ENCODE results near the gene ABI3BP. TPM values are rescaled to one million over a fixed set of nuclear protein-coding genes. Genes with fewer than 3 reads are reported as not detected.

The ABI3BP gene
- total RNA-seq, 1 experiment from 2014 or later, result 3.1 TPM

GRCh38 chr3:100850701-100851100, 142.5 kb downstream of the ABI3BP start:
- ChIA-PET POLR2A (no interaction called here), CTCF (interaction anchor here (1.2 kb wide), 1 partner anchor 54 kb away, joined by 3 read pairs; no protein-coding TSS in a partner anchor)
- intact Hi-C loops (cut with micrococcal nuclease), result no loop called here
- H3K4me3 Mint-ChIP-seq (ENCODE audit: unreplicated experiment), result no peak overlapping the region
- no peaks in the 10 kb centered on the region for H3K9me3 Mint-ChIP-seq (ENCODE audit: unreplicated experiment)
- no peaks in the 10 kb centered on the region for H3K4me1 Mint-ChIP-seq (ENCODE audit: insufficient read depth, unreplicated experiment)
- no peak for DNase-seq (ENCODE audit: unreplicated experiment)
- no TSS peak for BruUV-seq (replicated peaks)
- no peak for TF ChIP-seq CTCF (IDR thresholded peaks at IDR 0.05; ENCODE audit: unreplicated experiment)
- H3K36me3 Mint-ChIP-seq (ENCODE audit: insufficient read depth, unreplicated experiment), result no peaks in the 10 kb centered on the region
- H3K27ac Mint-ChIP-seq (ENCODE audit: low read depth, unreplicated experiment), result no peak overlapping the region
- H3K27me3 Mint-ChIP-seq (ENCODE audit: insufficient read depth, unreplicated experiment), result no peaks in the 10 kb centered on the region

GRCh38 chr3:100850156-100850555, 143.1 kb downstream of the ABI3BP start:
- TF ChIP-seq CTCF (IDR thresholded peaks at IDR 0.05; ENCODE audit: unreplicated experiment), result no peak
- ChIA-PET CTCF (interaction anchor here (0.8 to 1.2 kb wide), 2 partner anchors 18 to 54 kb away, joined by 3 read pairs; no protein-coding TSS in a partner anchor), POLR2A (interaction anchor here (0.6 kb wide), 1 partner anchor 9 kb away, joined by 3 read pairs; no protein-coding TSS in a partner anchor)
- Mint-ChIP-seq H3K4me1 (ENCODE audit: insufficient read depth, unreplicated experiment) (no peaks in the 10 kb centered on the region), H3K27me3 (ENCODE audit: insufficient read depth, unreplicated experiment) (no peaks in the 10 kb centered on the region), H3K4me3 (ENCODE audit: unreplicated experiment) (no peak overlapping the region), H3K9me3 (ENCODE audit: unreplicated experiment) (no peaks in the 10 kb centered on the region), H3K27ac (ENCODE audit: low read depth, unreplicated experiment) (no peak overlapping the region), H3K36me3 (ENCODE audit: insufficient read depth, unreplicated experiment) (no peaks in the 10 kb centered on the region)
- no TSS peak for BruUV-seq (replicated peaks)
- DNase-seq (ENCODE audit: unreplicated experiment), result no peak
- intact Hi-C loops (cut with micrococcal nuclease), result no loop called here

- ChIA-PET POLR2A (no interaction called here), CTCF (no interaction called here)
- no peak for DNase-seq (ENCODE audit: unreplicated experiment)
- TF ChIP-seq CTCF (IDR thresholded peaks at IDR 0.05; ENCODE audit: unreplicated experiment), result no peak
- BruUV-seq (replicated peaks), result no TSS peak
- no peak overlapping the region for H3K27ac Mint-ChIP-seq (ENCODE audit: low read depth, unreplicated experiment)
- peaks cover 16% of the 10 kb centered on the region for H3K4me1 Mint-ChIP-seq (ENCODE audit: insufficient read depth, unreplicated experiment)
- intact Hi-C loops (cut with micrococcal nuclease), result no loop called here
- no peaks in the 10 kb centered on the region for H3K36me3 Mint-ChIP-seq (ENCODE audit: insufficient read depth, unreplicated experiment)
- no peaks in the 10 kb centered on the region for H3K27me3 Mint-ChIP-seq (ENCODE audit: insufficient read depth, unreplicated experiment)
- H3K4me3 Mint-ChIP-seq (ENCODE audit: unreplicated experiment), result peak overlapping the region; percentile 25
- no peaks in the 10 kb centered on the region for H3K9me3 Mint-ChIP-seq (ENCODE audit: unreplicated experiment)
These were observed 148.9 kb downstream of the ABI3BP start for GRCh38 chr3:100844063-100844936.

DNA sequence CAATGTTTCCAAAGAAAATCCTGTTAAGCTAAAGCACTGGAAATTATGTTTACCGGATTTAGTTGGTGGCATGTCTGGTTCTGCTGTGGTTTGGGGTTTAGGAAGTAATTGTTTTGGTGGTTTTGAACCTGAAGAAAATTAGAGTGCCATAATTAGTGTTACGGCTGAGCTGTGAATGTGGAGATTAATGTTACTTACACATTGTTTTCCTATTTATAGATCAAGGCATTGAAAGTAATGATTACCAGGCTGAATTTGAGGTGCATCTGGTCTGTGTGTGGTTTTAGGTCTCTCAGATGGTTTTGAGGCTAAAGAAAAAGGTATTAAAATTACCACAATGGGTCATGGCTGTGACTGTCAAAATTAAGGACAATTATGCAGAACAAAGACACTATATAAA, 155.1 kb downstream of the ABI3BP start:
- no peak overlapping the region for H3K27ac Mint-ChIP-seq (ENCODE audit: low read depth, unreplicated experiment)
- no peaks in the 10 kb centered on the region for H3K36me3 Mint-ChIP-seq (ENCODE audit: insufficient read depth, unreplicated experiment)
- DNase-seq (ENCODE audit: unreplicated experiment), result no peak
- no peaks in the 10 kb centered on the region for H3K9me3 Mint-ChIP-seq (ENCODE audit: unreplicated experiment)
- CTCF ChIA-PET, result no interaction called here
- no peak overlapping the region for H3K4me3 Mint-ChIP-seq (ENCODE audit: unreplicated experiment)
- POLR2A ChIA-PET, result interaction anchor here (1.4 kb wide), 1 partner anchor 10 kb away, joined by 3 read pairs; no protein-coding TSS in a partner anchor
- TF ChIP-seq CTCF (IDR thresholded peaks at IDR 0.05; ENCODE audit: unreplicated experiment), result no peak
- no peaks in the 10 kb centered on the region for H3K27me3 Mint-ChIP-seq (ENCODE audit: insufficient read depth, unreplicated experiment)
- BruUV-seq (replicated peaks), result no TSS peak
- intact Hi-C loops (cut with micrococcal nuclease), result no loop called here
- H3K4me1 Mint-ChIP-seq (ENCODE audit: insufficient read depth, unreplicated experiment), result peaks cover 2% of the 10 kb centered on the region
